IMR-90 (cell line): ENCODE data around the gene FES. TPM values are rescaled to one million over a fixed set of nuclear protein-coding genes. Genes with fewer than 3 reads are reported as not detected.

Experiments used
- ATAC-seq: fragments of 200-7000 bp; cut with Tn5 transposase; 2 replicates; pipeline ENCODE4 v1.9.1; 2020; ENCODE audit warnings: low read depth, mild to moderate bottlenecking, moderate library complexity
- BruUV-seq: library from RNA; stranded (reverse); fragments of 400-500 nt; replicated peaks from 2 replicates; lab custom pipeline; 2021; lab: Mats Ljungman, UMichigan
- CTCF ChIA-PET: fragments of 300-600 bp; formaldehyde crosslinking; extraction: SDS; loops from one replicate; lab custom pipeline; 2021; ENCODE audit warnings: antibody characterized with exemption; lab: Yijun Ruan, JAX
- POLR2A ChIA-PET: fragments of 300-600 bp; sonication (Branson Sonifier 250); formaldehyde crosslinking; loops from one replicate; lab custom pipeline; 2022; ENCODE audit warnings: antibody characterized with exemption; ENCODE audit not compliant: unreplicated experiment; lab: Charles Lee
- DNase-seq: peaks from one replicate; pipeline ENCODE4 v3.0.0; 2013
- H2AFZ ChIP-seq: replicated peaks from 2 replicates; pipeline ENCODE3; 2013; ENCODE audit warnings: low read length, mild to moderate bottlenecking; ENCODE audit not compliant: poor library complexity
- H2AK5ac ChIP-seq: 2 replicates; pipeline ENCODE4 v1.6.1; 2013; ENCODE audit warnings: low read depth, low read length, inconsistent platforms
- H2AK9ac ChIP-seq: replicated peaks from 2 replicates; pipeline ENCODE3; 2013; ENCODE audit warnings: mild to moderate bottlenecking, low read depth, low read length, moderate library complexity; ENCODE audit not compliant: poor library complexity
- H2BK120ac ChIP-seq: 2 replicates; pipeline ENCODE4 v1.6.1; 2013; ENCODE audit warnings: low read depth, low read length, inconsistent platforms
- H2BK15ac ChIP-seq: 3 replicates; pipeline ENCODE4 v1.6.1; 2013; ENCODE audit warnings: low read depth, low read length, inconsistent platforms
- H2BK20ac ChIP-seq: 2 replicates; pipeline ENCODE4 v1.6.1; 2013; ENCODE audit warnings: low read depth, mild to moderate bottlenecking, inconsistent platforms, low read length, moderate library complexity
- H2BK5ac ChIP-seq: 2 replicates; pipeline ENCODE4 v1.6.1; 2013; ENCODE audit warnings: mild to moderate bottlenecking, low read depth, low read length, inconsistent platforms; ENCODE audit not compliant: poor library complexity, severe bottlenecking
- H3K14ac ChIP-seq: replicated peaks from 2 replicates; pipeline ENCODE4 v1.6.1; 2013; ENCODE audit warnings: low read depth, low read length, inconsistent platforms
- H3K18ac ChIP-seq: 2 replicates; pipeline ENCODE4 v1.6.1; 2013; ENCODE audit warnings: low read depth, low read length, control low read depth
- H3K23ac ChIP-seq: 2 replicates; pipeline ENCODE4 v1.6.1; 2013; ENCODE audit warnings: low read depth, low read length, inconsistent platforms
- H3K27ac ChIP-seq: 2 replicates; pipeline ENCODE4 v1.5.1; 2013; ENCODE audit warnings: mild to moderate bottlenecking, control low read depth, low read length; ENCODE audit not compliant: insufficient read depth
- H3K27me3 ChIP-seq: 2 replicates; pipeline ENCODE4 v1.6.1; 2013; ENCODE audit warnings: low read length; ENCODE audit not compliant: control insufficient read depth, insufficient read depth
- H3K36me3 ChIP-seq: 2 replicates; pipeline ENCODE4 v1.6.1; 2013; ENCODE audit warnings: low read length, mixed read lengths; ENCODE audit not compliant: control insufficient read depth, insufficient read depth
- H3K4ac ChIP-seq: 2 replicates; pipeline ENCODE4 v1.6.1; 2013; ENCODE audit warnings: low read depth, low read length, inconsistent platforms
- H3K4me1 ChIP-seq: 2 replicates; pipeline ENCODE4 v1.6.1; 2013; ENCODE audit warnings: low read length, mixed read lengths; ENCODE audit not compliant: control insufficient read depth, insufficient read depth
- H3K4me2 ChIP-seq: 2 replicates; pipeline ENCODE4 v1.6.1; 2013; ENCODE audit warnings: low read depth, mild to moderate bottlenecking, control low read depth, low read length, moderate library complexity
- H3K4me3 ChIP-seq: 2 replicates; pipeline ENCODE4 v1.5.1; 2013; ENCODE audit warnings: low read depth, mild to moderate bottlenecking, control low read depth, low read length, moderate library complexity; ENCODE audit not compliant: insufficient read depth
- H3K56ac ChIP-seq: 2 replicates; pipeline ENCODE4 v1.6.1; 2013; ENCODE audit warnings: low read length, inconsistent platforms; ENCODE audit not compliant: insufficient read depth; ENCODE audit errors: extremely low read depth
- H3K79me1 ChIP-seq, 2 experiments: 2 replicates each; pipeline ENCODE4 v1.6.1; 2013; ENCODE audit warnings: low read length in 2 of 2, inconsistent platforms in 1 of 2, low read depth in 1 of 2
- H3K9ac ChIP-seq: 2 replicates; pipeline ENCODE4 v1.6.1; 2013; ENCODE audit warnings: low read depth, low read length, control low read depth
- H3K9me1 ChIP-seq: 2 replicates; pipeline ENCODE4 v1.6.1; 2013; ENCODE audit warnings: low read length, inconsistent platforms; ENCODE audit not compliant: insufficient read depth
- H3K9me3 ChIP-seq: 2 replicates; pipeline ENCODE4 v1.6.1; 2013; ENCODE audit warnings: low read length; ENCODE audit not compliant: control insufficient read depth, insufficient read depth
- H4K20me1 ChIP-seq: 2 replicates; pipeline ENCODE4 v1.6.1; 2013; ENCODE audit warnings: low read length, inconsistent platforms; ENCODE audit not compliant: insufficient read depth
- H4K5ac ChIP-seq: 2 replicates; pipeline ENCODE4 v1.6.1; 2013; ENCODE audit warnings: mild to moderate bottlenecking, low read depth, low read length, control low read depth
- H4K8ac ChIP-seq, 2 experiments: 2 replicates each; pipeline ENCODE4 v1.6.1; 2013; ENCODE audit warnings: low read depth in 2 of 2, low read length in 2 of 2, control low read depth in 1 of 2, inconsistent platforms in 1 of 2
- H4K91ac ChIP-seq: 2 replicates; pipeline ENCODE4 v1.6.1; 2013; ENCODE audit warnings: low read depth, low read length, inconsistent platforms; ENCODE audit not compliant: insufficient read depth
- MAZ ChIP-seq: IDR thresholded peaks from 2 replicates; pipeline ENCODE4 v1.6.1; 2012; ENCODE audit warnings: low read depth, mild to moderate bottlenecking, low read length, improper control_type of control experiment, moderate library complexity, borderline replicate concordance
- MXI1 ChIP-seq: IDR thresholded peaks from 2 replicates; pipeline ENCODE4 v1.6.1; 2012; ENCODE audit warnings: low read depth, mild to moderate bottlenecking, low read length, moderate library complexity, borderline replicate concordance
- WGBS, 2 experiments: methylation state at CpG; one replicate each; pipeline versions ENCODE4 v1.1.5 to v1.1.7; 2013; ENCODE audit warnings: missing lambda C conversion rate in 2 of 2; ENCODE audit not compliant: insufficient read length in 1 of 2; ENCODE audit errors: extremely low coverage in 2 of 2; 5-methylcytosine and 5-hydroxymethylcytosine counted together
- dilution Hi-C: fragments of 300-500 bp; cut with HindIII; formaldehyde crosslinking; loops from one replicate; pipeline ENCODE4 v1.14.3; 2018; ENCODE audit warnings: low sequenced_read_pairs; ENCODE audit not compliant: unreplicated experiment
- in situ Hi-C: fragments of 300-500 bp; cut with MboI; formaldehyde crosslinking; loops from 3 replicates; pipeline ENCODE4 v1.14.3; 2019; ENCODE audit warnings: low sequenced_read_pairs, inconsistent platforms, mixed read lengths
- intact Hi-C: fragments of 100-400 bp; cut with micrococcal nuclease; formaldehyde crosslinking; loops from 2 replicates; pipeline ENCODE4 v1.10.0; 2022
- polyA plus RNA-seq, 3 experiments: library from polyadenylated mRNA; depleted of rRNA; stranded (reverse); fragments of >200 nt; gene quantifications; 2 replicates each; pipeline ENCODE4 v1.2.3, GENCODE V29; 2012; ENCODE audit warnings: low replicate concordance in 1 of 3
- total RNA-seq: library from RNA; depleted of rRNA; stranded (reverse); fragments of >200 nt; gene quantifications from 2 replicates; pipeline ENCODE4 v1.2.3, GENCODE V29; 2012

The FES gene
- total and polyA plus RNA-seq, 2 of the 4 experiments (the other 2 are of a cell fraction): 10.5 to 11.7 TPM

GRCh38 chr15:90871139-90871715 lies 13.1 kb upstream of the FES start:
- CTCF ChIA-PET: interaction anchor here (1.4 kb wide), 1 partner anchor 15 kb away, joined by 4 read pairs; no protein-coding TSS in a partner anchor

More at GRCh38 chr15:90871139-90871715, 13.1 kb upstream of the FES start:
- Histone ChIP-seq H3K23ac (peak overlapping the region; percentile 82), H3K27me3 (no peaks in the 10 kb centered on the region; the same call in 1 of the 2 replicates), H4K20me1 (peaks cover 20% of the 10 kb centered on the region), H4K5ac (peak overlapping the region; percentile 92), H3K4me3 (peak overlapping the region; percentile 75), H2BK15ac (peak overlapping the region; percentile 65; the same call in 1 of the 3 replicates), H4K91ac (peak overlapping the region; percentile 84), H4K8ac (peak overlapping the region; percentile 80 to 98), H2AK5ac (peak overlapping the region; percentile 93), H2BK5ac (peak overlapping the region; percentile 89), H3K4ac (peak overlapping the region; percentile 89), H3K27ac (peak overlapping the region; percentile 93), H3K14ac (peak overlapping the region; percentile 81; the same call in 1 of the 2 replicates), H2AK9ac (peak overlapping the region; percentile 94), H2BK20ac (peak overlapping the region; percentile 2; the same call in 1 of the 2 replicates), H3K9ac (peak overlapping the region; percentile 89), H2BK120ac (peak overlapping the region; percentile 5), H3K9me1 (peaks cover 14% of the 10 kb centered on the region), H3K9me3 (no peaks in the 10 kb centered on the region), H3K56ac (peak overlapping the region; percentile 70), H3K4me1 (peaks cover 33% of the 10 kb centered on the region), H3K18ac (peak overlapping the region; percentile 33), H2AFZ (peak overlapping the region; percentile 93), H3K79me1 (peaks cover 17 to 52% of the 10 kb centered on the region in 2 experiments), H3K36me3 (peaks cover 7% of the 10 kb centered on the region; the same call in 1 of the 2 replicates), H3K4me2 (peak overlapping the region; percentile 98)
- in situ Hi-C loops: no loop called here
- no peak for DNase-seq
- POLR2A ChIA-PET: no interaction called here
- intact Hi-C loops: loop anchor here (5.0 kb wide), 2 partner anchors 154 to 224 kb away; partner anchors contain the start of gene BLM
- TF ChIP-seq MAZ (peak; percentile 17; the same call in 1 of the 2 replicates), MXI1 (no peak)
- BruUV-seq: no TSS peak
- 0% methylated on average over 1 of the region's 71 CpGs; no CpG with 5 or more reads in 1 of the 2 experiments for WGBS, 2 experiments
- ATAC-seq: peak; percentile 18
- dilution Hi-C loops: no loop called here
